HG03097 (cell line): ENCODE data around the gene ZGRF1.
"Not testable (repeated sequence)": the region's sequence is repeated elsewhere in the genome, so short reads cannot be mapped to it uniquely, and the experiment has no call there.

Source experiments
- ATAC-seq: cut with Tn5 transposase; IDR thresholded peaks from one replicate; pipeline ENCODE4 v1.9.1; 2021; ENCODE audit not compliant: unreplicated experiment, low FRiP score

Gene ZGRF1

DNA sequence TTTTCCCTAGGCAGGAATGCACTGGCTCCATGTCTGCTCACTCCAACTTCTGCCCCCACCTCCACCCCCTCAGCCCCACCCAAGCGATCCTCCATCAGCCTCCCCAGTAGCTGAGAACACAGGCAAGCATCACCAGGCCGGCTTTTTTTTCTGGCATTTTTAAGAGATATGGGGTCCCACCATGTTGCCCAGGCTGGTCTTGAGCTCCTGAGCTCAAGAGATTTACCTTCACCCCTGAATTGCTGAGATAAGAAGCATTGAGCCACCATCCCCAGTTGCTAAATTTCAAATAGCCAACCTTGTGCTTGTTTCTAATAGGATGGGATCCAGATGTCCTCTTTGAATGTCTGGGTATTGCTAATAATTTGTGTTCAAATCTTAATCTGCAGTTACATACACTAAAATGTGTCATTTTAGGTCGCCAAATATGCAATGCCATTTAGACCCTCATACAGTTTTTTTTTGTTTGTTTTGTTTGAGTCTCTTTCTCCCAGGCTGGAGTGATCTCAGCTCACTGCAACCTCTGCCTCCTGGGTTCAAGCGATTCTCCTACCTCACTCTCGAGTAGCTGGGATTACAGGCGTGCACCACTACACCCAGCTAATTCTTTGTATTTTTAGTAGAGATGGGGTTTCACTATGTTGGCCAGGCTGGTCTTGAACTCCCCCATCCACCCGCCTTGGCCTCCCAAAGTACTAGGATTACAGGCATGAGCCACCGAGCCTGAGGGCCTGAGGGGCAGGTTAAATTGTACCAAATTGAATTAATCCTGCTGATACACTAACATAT lies 9.0 kb upstream of the ZGRF1 start:
- ATAC-seq, result no peak

DNA sequence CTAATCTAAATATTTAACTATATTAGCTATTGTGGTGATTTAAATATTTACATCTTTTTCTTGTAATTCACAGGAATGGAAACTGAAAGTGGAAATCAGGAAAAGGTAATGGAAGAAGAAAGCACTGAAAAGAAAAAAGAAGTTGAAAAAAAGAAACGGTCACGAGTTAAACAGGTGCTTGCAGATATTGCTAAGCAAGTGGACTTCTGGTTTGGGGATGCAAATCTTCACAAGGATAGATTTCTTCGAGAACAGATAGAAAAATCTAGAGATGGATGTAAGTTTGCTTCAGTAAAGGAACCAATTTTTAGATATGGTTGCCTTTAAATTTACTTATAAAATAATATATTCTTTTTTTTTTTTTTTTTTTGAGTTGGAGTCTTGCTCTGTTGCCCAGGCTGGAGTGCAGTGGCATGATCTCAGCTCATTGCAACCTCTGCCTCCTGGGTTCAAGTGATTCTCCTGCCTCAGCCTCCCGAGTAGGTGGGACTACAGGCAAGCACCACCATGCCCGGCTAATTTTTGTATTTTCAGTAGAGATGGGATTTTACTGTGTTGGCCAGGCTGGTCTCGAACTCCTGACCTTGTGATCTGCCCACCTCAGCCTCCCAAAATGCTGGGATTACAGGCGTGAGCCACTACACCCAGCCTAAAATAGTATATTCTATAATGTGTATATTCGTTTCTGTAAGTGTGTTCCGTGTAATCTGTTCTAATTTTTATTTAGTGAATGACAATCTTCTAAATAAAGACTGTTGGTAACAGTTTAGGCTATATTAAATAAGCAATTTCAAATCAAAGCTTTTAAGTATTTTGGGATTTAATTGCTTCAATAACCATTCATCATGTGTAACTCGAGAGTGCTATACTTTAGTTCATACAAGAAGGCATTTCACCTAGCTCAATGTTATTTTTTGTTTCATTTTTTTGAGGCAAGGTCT lies 8.2 kb upstream of the ZGRF1 start:
- not testable (repeated sequence) for ATAC-seq

DNA sequence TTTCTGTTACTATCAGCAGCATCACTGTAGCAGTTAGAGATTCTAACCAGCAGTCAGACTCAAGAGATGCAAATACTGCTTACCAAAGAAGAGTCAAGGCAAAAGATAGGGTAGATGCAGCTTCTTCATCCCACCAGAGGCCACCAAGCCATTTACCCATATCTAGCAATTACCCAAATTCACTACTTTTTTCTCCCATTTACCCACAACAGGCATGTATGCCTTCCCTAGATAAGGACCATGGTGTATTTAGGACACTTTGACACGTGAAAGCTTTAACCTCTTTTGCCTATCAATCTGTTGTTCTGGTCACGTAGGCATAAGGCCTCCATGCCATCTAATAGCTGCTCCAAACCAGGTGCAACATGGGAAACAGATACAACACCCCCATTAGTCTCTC lies 5.8 kb upstream of the ZGRF1 start:
- no peak for ATAC-seq

DNA sequence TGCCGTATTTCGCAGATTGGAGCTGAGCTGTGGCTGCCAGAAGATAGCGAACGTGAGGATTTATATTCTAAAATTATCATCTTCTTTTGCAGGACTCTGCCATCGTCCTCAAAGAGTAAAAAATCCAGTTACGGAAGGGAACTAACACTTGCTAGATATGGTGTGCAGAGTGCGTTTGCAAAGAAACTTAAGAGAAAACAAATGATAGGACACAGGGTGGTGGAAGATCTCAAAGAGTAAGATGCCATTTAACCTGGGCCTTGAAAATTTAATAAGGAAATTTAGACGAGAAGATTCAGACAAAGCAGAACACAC lies 800 bp upstream of the ZGRF1 start:
- peak; percentile 2 for ATAC-seq

DNA sequence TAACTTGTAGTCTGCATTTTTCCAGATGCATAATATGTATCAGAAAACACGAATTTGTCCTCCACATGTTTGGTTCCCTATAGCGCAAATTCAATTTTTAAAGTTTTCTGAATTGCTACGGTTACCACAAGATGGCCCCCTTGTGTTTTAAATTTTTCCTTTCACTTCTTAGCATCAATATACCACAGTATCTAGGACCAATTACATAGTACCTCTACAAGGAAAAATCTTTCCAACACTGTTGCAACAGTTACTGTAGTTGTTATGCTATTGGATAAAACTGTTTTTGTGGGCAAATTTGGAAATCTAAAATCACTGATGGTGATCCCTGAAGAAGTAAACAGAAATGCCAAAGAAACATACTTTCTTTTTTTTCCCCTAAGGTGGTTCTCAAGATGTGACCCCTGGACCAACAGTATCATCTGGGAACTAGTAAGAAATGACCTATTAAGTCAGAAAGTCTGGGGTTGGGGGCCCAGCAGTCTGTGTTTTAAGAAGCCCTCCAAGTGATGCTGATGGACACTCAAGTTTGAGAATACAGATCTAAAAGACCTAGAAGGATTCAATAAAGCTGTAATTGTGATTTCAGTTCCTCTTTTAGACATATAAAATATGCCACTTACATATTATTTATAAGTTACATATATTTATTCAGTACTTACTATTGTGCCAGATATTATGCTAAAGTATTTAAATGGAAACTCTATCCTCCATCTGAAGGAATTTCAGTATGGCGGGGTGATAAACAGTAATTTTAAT lies 3.1 kb downstream of the ZGRF1 start:
- no peak for ATAC-seq

DNA sequence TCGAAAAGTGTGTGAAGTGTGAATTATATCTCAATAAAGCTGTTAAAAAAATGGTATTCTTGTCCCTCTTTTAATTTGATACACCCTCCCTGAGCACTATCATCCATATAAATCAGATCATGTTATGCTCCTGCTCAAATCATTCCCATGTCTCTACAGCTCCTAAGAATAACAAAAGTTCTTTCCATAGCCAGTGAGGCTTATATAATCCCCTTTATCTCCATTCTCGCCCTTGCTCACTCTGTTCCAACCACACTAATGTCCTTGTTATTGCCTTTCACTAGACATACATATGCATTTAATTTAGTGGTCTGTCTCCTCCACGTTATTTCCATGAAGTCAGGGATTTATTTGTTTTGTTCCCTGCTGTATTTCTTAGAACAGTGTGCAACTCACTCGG lies 10.5 kb downstream of the ZGRF1 start:
- no peak for ATAC-seq

DNA sequence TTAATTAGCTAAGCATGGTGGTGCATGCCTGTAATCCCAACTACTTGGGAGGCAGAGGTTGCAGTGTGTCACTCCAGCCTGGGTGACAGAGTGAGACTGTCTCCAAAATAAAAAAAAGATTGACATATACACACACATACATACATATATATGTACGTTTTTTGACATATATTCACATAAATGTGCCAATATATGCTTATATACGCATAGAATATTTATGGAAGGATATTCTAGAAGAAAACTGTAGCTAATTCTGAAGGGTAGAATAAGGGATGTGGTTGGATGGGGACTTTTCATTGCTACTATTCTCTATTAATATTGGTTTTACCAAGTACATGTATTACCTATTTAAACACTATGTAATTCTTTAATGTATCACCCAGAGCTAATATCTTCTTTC lies 19.7 kb downstream of the ZGRF1 start:
- no peak for ATAC-seq

DNA sequence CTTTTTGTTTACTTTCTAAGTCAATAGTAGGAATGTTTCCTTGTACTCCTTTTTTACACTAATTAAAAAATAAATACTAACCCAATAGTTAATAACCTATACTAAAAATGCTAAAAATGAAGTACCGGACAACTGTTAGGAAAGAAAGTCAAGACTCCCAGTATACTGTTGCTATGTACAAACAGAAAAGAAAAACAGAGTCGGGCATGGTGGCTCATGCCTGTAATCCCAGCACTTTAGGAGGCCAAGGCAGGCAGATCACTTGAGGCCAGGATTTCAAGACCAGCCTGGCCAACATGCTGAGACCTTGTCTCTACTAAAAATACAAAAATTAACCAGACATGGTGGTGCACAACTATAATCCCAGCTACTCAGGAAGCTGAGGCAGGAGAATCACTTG lies 23.9 kb downstream of the ZGRF1 start:
- ATAC-seq, result not testable (repeated sequence)

DNA sequence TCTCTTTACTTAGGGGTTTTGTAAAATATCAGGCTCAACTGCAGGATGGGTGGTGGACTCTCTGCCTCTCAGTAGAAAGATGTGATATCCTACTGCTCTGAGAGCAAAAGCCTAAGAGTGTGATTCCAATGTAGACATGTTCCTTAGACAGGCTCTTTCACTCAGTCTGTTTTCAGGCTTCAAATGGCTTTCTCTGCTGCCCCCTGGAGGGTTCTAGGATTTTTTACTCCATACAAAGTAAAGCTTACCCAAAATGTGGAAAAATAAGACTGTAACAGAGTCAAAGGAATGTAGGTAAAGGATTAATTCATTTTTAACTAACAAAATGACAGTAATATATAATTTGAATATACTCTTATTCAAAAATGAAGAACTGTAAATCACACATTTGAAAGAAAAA lies 32.1 kb downstream of the ZGRF1 start:
- ATAC-seq, result no peak

DNA sequence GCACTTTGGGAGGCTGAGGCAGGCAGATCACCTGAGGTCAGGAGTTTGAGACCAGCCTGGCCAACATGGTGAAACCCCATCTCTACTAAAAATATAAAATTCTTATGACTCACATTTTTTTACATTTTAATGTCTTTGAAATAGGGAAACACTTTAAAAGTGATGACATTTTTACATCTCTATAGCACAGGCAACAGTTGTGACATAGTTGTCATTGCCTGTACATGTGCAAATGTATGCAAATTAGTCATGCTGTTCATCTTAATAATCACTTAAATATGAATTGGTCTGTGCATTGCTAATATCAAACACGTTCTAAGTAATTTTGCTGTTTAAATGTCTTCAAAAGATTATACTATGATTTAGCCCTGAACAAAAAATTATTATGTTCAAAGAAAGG lies 41.7 kb downstream of the ZGRF1 start:
- no peak for ATAC-seq

DNA sequence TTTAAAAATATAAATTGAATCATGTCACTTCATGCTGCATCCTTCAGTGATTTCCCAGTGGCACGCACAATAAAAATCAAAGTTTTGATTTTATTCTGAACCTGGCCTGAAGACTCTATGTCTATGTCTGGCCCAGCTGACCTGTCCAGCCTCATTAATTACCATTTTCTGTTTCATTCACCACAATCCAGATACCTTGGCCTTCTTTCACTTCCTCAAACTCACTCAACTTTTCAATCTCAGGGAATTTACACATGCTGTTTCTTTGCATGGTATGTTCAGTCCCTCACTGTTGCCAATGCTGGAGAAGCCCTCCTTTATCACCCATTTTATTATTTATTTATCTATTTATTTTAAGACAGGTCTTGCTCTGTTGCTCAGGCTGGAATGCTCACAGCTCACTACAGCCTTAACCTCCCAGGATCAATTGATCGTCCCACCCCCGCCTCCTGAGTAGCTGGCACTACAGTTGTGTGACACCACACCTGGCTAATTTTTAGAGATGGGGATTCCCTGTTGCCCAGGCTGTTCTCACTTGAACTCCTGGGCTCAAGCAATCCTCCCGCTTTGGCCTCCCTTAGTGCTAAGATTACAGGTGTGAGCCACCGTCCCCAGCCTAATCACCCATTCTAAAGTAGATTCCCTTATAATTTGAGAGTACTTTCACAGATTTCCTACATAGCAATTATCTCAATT lies 43.1 kb downstream of the ZGRF1 start:
- ATAC-seq, result peak; percentile 71

DNA sequence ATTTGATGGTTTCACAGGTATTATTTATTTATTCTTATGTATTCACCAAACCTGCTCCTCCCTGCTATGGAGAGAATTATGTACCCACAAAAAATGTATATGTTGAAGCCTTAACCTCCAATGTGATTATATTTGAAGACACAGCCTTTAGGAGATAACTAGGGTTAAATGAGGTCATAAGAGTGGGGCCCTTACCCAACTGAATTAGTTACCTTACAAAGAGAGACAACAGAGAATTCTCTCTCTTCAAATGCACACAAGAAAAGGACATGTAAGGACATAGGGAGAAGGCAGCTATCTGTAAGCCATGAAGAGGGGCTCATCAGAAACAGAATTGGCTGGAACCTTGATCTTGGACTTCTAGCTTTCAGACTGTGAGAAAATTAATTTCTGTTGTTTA lies 44.0 kb downstream of the ZGRF1 start:
- no peak for ATAC-seq

DNA sequence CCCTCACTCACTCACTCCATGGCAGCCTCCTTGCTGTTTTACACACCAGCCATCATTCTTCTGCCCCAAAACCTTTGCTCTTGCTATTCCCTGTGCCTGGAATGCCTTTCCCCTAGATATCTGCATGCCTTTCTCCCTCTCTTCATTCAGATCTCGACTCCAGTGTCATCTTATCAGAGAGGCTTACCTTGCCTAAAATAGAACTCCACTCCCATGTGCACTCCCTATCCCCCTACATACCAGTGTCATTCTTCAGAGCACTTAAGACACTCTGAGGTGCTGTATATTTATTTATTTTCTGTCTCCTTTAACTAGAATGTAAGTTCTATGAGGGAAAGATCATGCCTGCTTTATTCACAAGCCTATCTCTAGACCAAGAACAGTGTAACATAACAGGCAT lies 45.1 kb downstream of the ZGRF1 start:
- no peak for ATAC-seq

DNA sequence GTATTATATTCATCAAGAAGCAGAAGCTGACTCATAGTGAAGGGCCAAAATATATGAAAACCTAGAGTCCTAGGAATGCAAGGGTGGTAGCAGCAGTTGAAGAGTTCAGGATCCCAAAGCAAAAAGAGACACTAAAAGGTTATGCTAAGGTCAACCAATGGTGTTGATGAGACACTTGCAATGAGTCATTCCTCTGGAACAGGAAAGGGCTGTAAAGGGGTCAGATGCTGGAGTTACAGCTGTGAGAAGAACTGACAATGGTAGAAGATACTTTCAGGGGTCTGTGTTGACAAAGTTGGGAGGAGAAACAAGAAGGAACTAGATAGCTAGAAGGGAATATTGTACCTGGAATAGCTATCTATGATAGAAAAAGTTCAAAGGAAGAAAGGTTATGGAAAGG lies 47.5 kb downstream of the ZGRF1 start:
- ATAC-seq, result no peak

DNA sequence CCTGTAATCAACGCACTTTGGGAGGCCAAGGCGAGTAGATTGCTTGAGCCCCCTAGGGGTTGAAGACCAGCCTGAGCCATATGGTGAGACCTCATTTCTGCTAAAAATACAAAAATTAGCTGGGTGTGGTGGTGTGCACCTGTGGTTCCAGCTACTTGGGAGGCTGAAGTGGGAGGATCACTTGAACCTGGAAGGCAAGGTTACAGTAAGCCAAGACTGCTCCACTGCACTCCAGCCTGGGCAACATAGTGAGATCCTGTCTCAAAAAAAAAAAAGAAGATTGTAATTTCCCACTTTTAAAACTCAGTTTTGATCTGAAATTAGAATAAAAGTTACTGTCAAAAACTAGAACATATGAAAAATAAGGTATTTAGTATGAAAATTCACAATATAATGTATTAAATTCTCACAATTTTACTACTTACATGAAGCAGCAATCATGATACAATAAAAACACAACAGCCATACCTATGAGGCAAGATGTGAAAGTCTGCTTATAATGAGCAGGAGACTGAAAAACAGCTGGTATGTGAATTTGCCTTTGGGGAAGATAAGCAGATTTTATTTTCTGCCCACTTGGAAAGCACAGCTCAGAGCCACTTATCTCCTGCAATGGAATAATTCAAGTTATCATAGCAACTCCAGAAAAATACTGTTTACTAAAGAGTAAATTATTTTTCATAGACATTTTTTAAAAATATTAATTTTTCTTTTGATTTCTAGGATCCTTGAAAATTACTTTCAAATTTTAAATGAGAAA lies 50.6 kb downstream of the ZGRF1 start:
- no peak for ATAC-seq

DNA sequence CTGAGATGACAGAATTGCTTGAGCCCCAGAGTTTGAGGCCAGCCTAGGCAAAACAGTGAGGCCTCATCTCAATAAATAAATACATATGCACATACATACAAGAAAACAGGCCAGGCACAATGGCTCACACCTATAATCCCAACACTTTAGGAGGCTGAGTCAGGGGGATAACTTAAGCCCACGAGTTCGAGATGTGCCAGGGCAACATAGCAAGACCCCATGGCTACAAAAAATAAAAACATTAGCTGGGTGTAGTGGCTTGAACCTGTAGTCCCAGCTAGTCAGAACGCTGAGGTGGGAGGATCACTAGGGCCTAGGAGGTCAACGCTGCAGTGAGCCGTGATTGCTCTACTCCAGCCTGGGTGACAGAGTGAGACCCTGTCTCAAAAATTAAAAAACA lies 69.2 kb downstream of the ZGRF1 start:
- ATAC-seq, result no peak

DNA sequence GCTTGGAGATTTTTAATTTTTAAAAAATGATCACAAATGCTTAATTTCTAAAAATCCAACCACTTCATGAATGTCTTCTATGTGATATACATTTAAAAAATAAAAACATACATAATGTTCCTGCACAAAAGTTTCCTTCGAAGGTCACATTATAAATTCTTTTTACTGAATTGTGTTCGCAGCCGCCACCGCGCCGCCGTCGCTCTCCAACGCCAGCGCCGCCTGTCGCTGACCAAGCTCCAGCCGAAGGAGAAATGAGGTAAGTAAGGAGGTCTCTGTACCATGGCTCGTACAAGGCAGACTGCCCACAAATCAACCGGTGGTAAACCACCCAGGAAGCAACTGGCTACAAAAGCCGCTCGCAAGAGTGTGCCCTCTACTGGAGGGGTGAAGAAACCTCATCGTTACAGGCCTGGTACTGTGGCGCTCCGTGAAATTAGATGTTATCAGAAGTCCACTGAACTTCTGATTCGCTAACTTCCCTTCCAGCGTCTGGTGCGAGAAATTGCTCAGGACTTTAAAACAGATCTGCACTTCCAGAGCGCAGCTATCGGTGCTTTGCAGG lies 71.9 kb downstream of the ZGRF1 start:
- no peak for ATAC-seq

DNA sequence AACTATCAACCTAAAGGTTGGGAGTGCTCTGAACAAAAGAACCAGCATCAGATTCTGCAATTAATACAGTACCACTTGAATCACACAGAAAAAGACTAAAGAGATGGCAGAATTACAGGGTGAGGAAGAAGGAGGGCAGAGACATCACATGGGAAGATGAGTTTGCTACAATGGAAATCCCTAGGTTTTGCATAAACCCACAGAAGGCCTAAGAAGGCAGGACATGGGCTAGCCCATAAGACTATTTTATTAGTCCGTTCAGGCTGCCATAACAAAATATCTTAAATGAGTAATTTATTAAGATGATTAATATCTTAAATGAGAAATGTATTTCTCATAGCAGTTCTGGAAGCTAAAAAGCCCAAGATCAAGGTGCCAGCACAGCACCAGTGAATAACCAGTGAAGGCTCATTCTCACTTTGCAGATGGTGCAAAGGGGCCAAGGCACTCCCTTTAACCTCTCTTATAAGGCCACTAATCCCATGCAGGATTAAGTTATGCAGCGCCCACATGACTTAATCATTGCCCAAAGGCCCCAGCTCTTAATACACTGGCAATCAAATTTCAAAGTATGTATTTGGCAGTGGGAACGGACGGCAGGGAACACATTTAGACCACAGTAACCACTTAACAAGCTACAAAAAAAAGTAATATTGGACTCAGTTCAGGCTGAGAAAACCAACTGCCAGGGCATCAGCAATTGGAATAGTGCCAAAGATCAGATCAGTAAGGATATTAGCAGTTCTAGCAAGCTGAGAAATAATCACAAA lies 73.1 kb downstream of the ZGRF1 start:
- no peak for ATAC-seq
